K562 (cell line): Measurements from ENCODE around the gene NINJ2. TPM values are rescaled to one million over a fixed set of nuclear protein-coding genes. Genes with fewer than 3 reads are reported as not detected.

Source experiments
- ATAC-seq: fragments of 200-7000 bp; cut with Tn5 transposase; 3 replicates; pipeline ENCODE4 v1.9.1; 2020; ENCODE audit warnings: moderate library complexity
- BruUV-seq: library from RNA; stranded (reverse); fragments of 400-500 nt; replicated peaks from 2 replicates; lab custom pipeline; 2021; lab: Mats Ljungman, UMichigan
- CTCF ChIA-PET: fragments of 300-600 bp; formaldehyde crosslinking; extraction: SDS; loops from one replicate; lab custom pipeline; 2021; ENCODE audit warnings: low intra/inter-chr PET ratio; lab: Yijun Ruan, JAX
- POLR2A ChIA-PET: fragments of 300-600, 350-650 bp; sonication (Branson Sonifier 250); formaldehyde crosslinking; extraction: SDS; loops from one replicate; lab custom pipeline; 2021; ENCODE audit warnings: antibody characterized with exemption, inconsistent platforms; lab: Yijun Ruan, JAX
- DNase-seq, 4 experiments: peaks; one replicate each; pipeline versions ENCODE4 v3.0.0 to v3.0.0-alpha.2; 2011 to 2018; ENCODE audit warnings: low spot score in 3 of 4, mixed read lengths in 3 of 4; ENCODE audit errors: extremely low read depth in 1 of 4
- FAIRE-seq: peaks from 2 replicates; lab custom pipeline; 2011; peaks lifted over from hg19 to GRCh38; lab: Jason Lieb, UNC
- H2AFZ ChIP-seq: 2 replicates; pipeline ENCODE4 v1.6.0; 2011; ENCODE audit warnings: low read depth, low read length, control low read depth, inconsistent platforms
- H3K27ac ChIP-seq: fragments of 200-600 bp; 3 replicates; pipeline ENCODE4 v1.8.0; 2011; ENCODE audit warnings: low read depth, mild to moderate bottlenecking, control low read depth, inconsistent platforms, low read length, moderate library complexity, mixed read lengths; ENCODE audit errors: extremely low read depth
- H3K27me3 ChIP-seq, 2 experiments: fragments of 300-600 bp in 1 of 2; 2 replicates in 1 of 2; 3 replicates in 1 of 2; pipeline versions ENCODE4 v1.6.0 to v1.8.0; 2011; ENCODE audit warnings: inconsistent platforms in 2 of 2, low read length in 2 of 2, mild to moderate bottlenecking in 1 of 2, mixed read lengths in 1 of 2, moderate library complexity in 1 of 2; ENCODE audit not compliant: control insufficient read depth in 2 of 2, insufficient read depth in 2 of 2
- H3K36me3 ChIP-seq: fragments of 300-600 bp; 3 replicates; pipeline ENCODE4 v1.8.0; 2011; ENCODE audit warnings: mild to moderate bottlenecking, low read length, inconsistent platforms; ENCODE audit not compliant: control insufficient read depth, insufficient read depth
- H3K4me1 ChIP-seq, 2 experiments: fragments of 200-600 bp in 1 of 2; replicated peaks in 1 of 2; 2 replicates in 1 of 2; 3 replicates in 1 of 2; pipeline versions ENCODE4 v1.5.1 to v1.8.0; 2011; ENCODE audit warnings: inconsistent platforms in 2 of 2, low read length in 2 of 2, mild to moderate bottlenecking in 1 of 2, mixed read lengths in 1 of 2, moderate library complexity in 1 of 2; ENCODE audit not compliant: control insufficient read depth in 2 of 2, insufficient read depth in 2 of 2
- H3K4me2 ChIP-seq: 2 replicates; pipeline ENCODE4 v1.6.1; 2011; ENCODE audit warnings: low read length, control low read depth, inconsistent platforms, mixed read lengths; ENCODE audit not compliant: insufficient read depth
- H3K4me3 ChIP-seq: fragments of 200-600 bp; sonication (generic), shearing (Covaris generic); 2 replicates; pipeline ENCODE4 v1.5.1; 2016; ENCODE audit warnings: control low read depth, inconsistent platforms
- H3K79me2 ChIP-seq: fragments of 200-600 bp; 3 replicates; pipeline ENCODE4 v1.8.0; 2011; ENCODE audit warnings: low read length, inconsistent platforms; ENCODE audit not compliant: control insufficient read depth, insufficient read depth
- H3K9ac ChIP-seq, 2 experiments: 2 replicates each; pipeline versions ENCODE4 v1.6.0 to v1.6.1; 2011; ENCODE audit warnings: low read depth in 2 of 2, low read length in 2 of 2, control low read depth in 1 of 2, inconsistent platforms in 1 of 2, mild to moderate bottlenecking in 1 of 2, mixed read lengths in 1 of 2; ENCODE audit not compliant: insufficient read depth in 1 of 2
- H3K9me1 ChIP-seq: one replicate; pipeline ENCODE4 v1.6.0; 2011; ENCODE audit warnings: inconsistent platforms, mild to moderate bottlenecking, low read length, moderate library complexity; ENCODE audit not compliant: control insufficient read depth, insufficient read depth
- H3K9me3 ChIP-seq: replicated peaks from 2 replicates; pipeline ENCODE4 v1.5.1; 2011; ENCODE audit warnings: low read depth, low read length, inconsistent platforms; ENCODE audit not compliant: control insufficient read depth, insufficient read depth
- H4K20me1 ChIP-seq: replicated peaks from 2 replicates; pipeline ENCODE4 v1.6.1; 2011; ENCODE audit warnings: low read length, inconsistent platforms, mixed read lengths; ENCODE audit not compliant: control insufficient read depth, insufficient read depth
- HNRNPK ChIP-seq: fragments of 200-400 bp; formaldehyde crosslinking; IDR thresholded peaks from one replicate; pipeline ENCODE4 v1.6.1; 2018; ENCODE audit warnings: mild to moderate bottlenecking, low read depth, low read length; ENCODE audit not compliant: poor library complexity, severe bottlenecking
- MNT ChIP-seq, 2 experiments: fragments of 450-650 bp; conservative IDR thresholded peaks; 2 replicates each; pipeline ENCODE4 v1.6.1; 2017; ENCODE audit warnings: mild to moderate bottlenecking in 2 of 2, moderate library complexity in 2 of 2
- NELFE ChIP-seq: IDR thresholded peaks from 2 replicates; pipeline ENCODE4 v1.6.1; 2011; ENCODE audit warnings: mild to moderate bottlenecking; ENCODE audit not compliant: insufficient read depth, insufficient read length
- SREBF1 ChIP-seq: fragments of 150-350 bp; IDR thresholded peaks from 2 replicates; pipeline ENCODE4 v1.6.1; 2014; ENCODE audit warnings: antibody characterized with exemption, low read depth, low read length, borderline replicate concordance
- ZNF699 ChIP-seq: fragments of 250-450 bp; sonication (Bioruptor Pico); IDR thresholded peaks from 2 replicates; pipeline ENCODE4 v1.8.0; 2021; ENCODE audit warnings: mild to moderate bottlenecking, moderate library complexity; ENCODE audit not compliant: insufficient replicate concordance
- WGBS: fragments of 100-300 bp; shearing (Covaris generic); methylation state at CpG from one replicate; pipeline ENCODE4 v1.1.6; 2016; ENCODE audit warnings: low coverage, mixed read lengths; ENCODE audit not compliant: insufficient coverage; ENCODE audit errors: missing lambda C conversion rate; 5-methylcytosine and 5-hydroxymethylcytosine counted together
- in situ Hi-C: fragments of 300-500 bp; cut with MboI; formaldehyde crosslinking; loops from 4 replicates; pipeline ENCODE4 v1.15.0; 2018; ENCODE audit warnings: inconsistent platforms, mixed read lengths
- intact Hi-C: fragments of 100-400 bp; cut with micrococcal nuclease; formaldehyde crosslinking; loops from 2 replicates; pipeline ENCODE4 v1.14.2; 2022
- polyA plus RNA-seq, 8 experiments: library from polyadenylated mRNA; depleted of rRNA in 4 of 8; stranded (reverse) in 5 of 8; unstranded in 3 of 8; fragments of >200 nt; fragmentation: Nextera tagmentation in 2 of 8; fragmentation: Illumina TruSeq in 1 of 8; extraction: Ambion mirVana in 2 of 8; extraction: Trizol in 1 of 8; gene quantifications; 2 replicates each; pipeline versions ENCODE4 v1.2.1 to v1.2.3, GENCODE V29; 2011 to 2014; ENCODE audit warnings: inconsistent platforms in 1 of 8, missing spikeins in 1 of 8
- total RNA-seq, 7 experiments: library from RNA; depleted of rRNA in 6 of 7; stranded (reverse); fragments of >200 nt in 6 of 7; fragmentation: Illumina TruSeq in 2 of 7; extraction: Trizol in 2 of 7; gene quantifications; 2 replicates each; pipeline versions ENCODE4 v1.2.1 to v1.2.3, GENCODE V29; 2011 to 2021; ENCODE audit warnings: low replicate concordance in 1 of 7

Gene NINJ2
- total and polyA plus RNA-seq, 9 of the 15 experiments (the other 6 are each of a cell fraction or from before 2014, with no cell fraction given), result 2.6 to 16.0 (median 4.5) TPM

- CTCF ChIA-PET, result no interaction called here
- H3K79me2 ChIP-seq, result no peaks in the 10 kb centered on the region
- H3K9me1 ChIP-seq, result no peaks in the 10 kb centered on the region
- H3K4me2 ChIP-seq, result no peak overlapping the region
- POLR2A ChIA-PET, result no interaction called here
- no peaks in the 10 kb centered on the region; a peak in 1 of 5 replicates for H3K4me1 ChIP-seq
- no peaks in the 10 kb centered on the region for H3K9me3 ChIP-seq
- DNase-seq (no peak), ATAC-seq (no peak), FAIRE-seq (no peak)
- no peaks in the 10 kb centered on the region for H3K27me3 ChIP-seq
- intact Hi-C loops, result no loop called here
- BruUV-seq, result no TSS peak
- in situ Hi-C loops, result no loop called here
- WGBS, result 26% methylated on average over 4 of the region's 4 CpGs
- H4K20me1 ChIP-seq, result no peaks in the 10 kb centered on the region
- no peak overlapping the region for H3K9ac ChIP-seq
- H3K27ac ChIP-seq, result no peak overlapping the region
- no peaks in the 10 kb centered on the region for H3K36me3 ChIP-seq
- H3K4me3 ChIP-seq, result no peak overlapping the region
- peak overlapping the region; percentile 26 for H2AFZ ChIP-seq
- TF ChIP-seq ZNF699 (CRISPR knock-in tag) (no peak), NELFE (peak; percentile 24)
These were observed 21.2 kb upstream of the NINJ2 start for GRCh38 chr12:684416-684815.

- no peaks in the 10 kb centered on the region for H3K9me1 ChIP-seq
- H3K9ac ChIP-seq, result no peak overlapping the region
- BruUV-seq, result no TSS peak
- TF ChIP-seq HNRNPK, result no peak
- TF ChIP-seq SREBF1, result no peak
- no peak for TF ChIP-seq MNT (conservative IDR thresholded peaks at IDR 0.05)
- 71% methylated on average over 10 of the region's 10 CpGs for WGBS
- H3K27me3 ChIP-seq, result no peaks in the 10 kb centered on the region
- no peaks in the 10 kb centered on the region for H3K36me3 ChIP-seq
- H3K4me2 ChIP-seq, result no peak overlapping the region
- in situ Hi-C loops (no loop called here), intact Hi-C loops (no loop called here)
- no peaks in the 10 kb centered on the region; a peak in 1 of 5 replicates for H3K4me1 ChIP-seq
- no peak overlapping the region for H3K4me3 ChIP-seq
- H3K79me2 ChIP-seq, result no peaks in the 10 kb centered on the region
- no peaks in the 10 kb centered on the region for H3K9me3 ChIP-seq
- ATAC-seq (no peak), FAIRE-seq (peak; percentile 64), DNase-seq (no peak)
- no peaks in the 10 kb centered on the region for H4K20me1 ChIP-seq
- H3K27ac ChIP-seq, result no peak overlapping the region
- ChIA-PET POLR2A (no interaction called here), CTCF (no interaction called here)
- H2AFZ ChIP-seq, result 0 out of 2 replicates have a peak overlapping the region, but pooled peaks have one; percentile 55
These were observed 18.5 kb upstream of the NINJ2 start for GRCh38 chr12:681568-682256.
